GM12878 (cell line): ENCODE measurements around the gene IRF8. TPM values are rescaled to one million over a fixed set of nuclear protein-coding genes. Genes with fewer than 3 reads are reported as not detected.

Experiments
- ATAC-seq: fragments of 200-7000 bp; cut with Tn5 transposase; 3 replicates; pipeline ENCODE4 v1.9.1; 2020; ENCODE audit warnings: mild to moderate bottlenecking, moderate library complexity
- BruUV-seq: library from RNA; stranded (reverse); fragments of 400-500 nt; replicated peaks from 2 replicates; lab custom pipeline; 2021; lab: Mats Ljungman, UMichigan
- CTCF ChIA-PET: fragments of 300-600 bp; sonication (Branson Sonifier 250); formaldehyde crosslinking; extraction: SDS; loops from one replicate; lab custom pipeline; 2021; ENCODE audit warnings: inconsistent platforms; lab: Yijun Ruan, JAX
- POLR2A ChIA-PET: fragments of 350-600 bp; formaldehyde crosslinking; extraction: SDS; loops from one replicate; lab custom pipeline; 2021; ENCODE audit warnings: inconsistent platforms; lab: Charles Lee
- RAD21 ChIA-PET: fragments of 300-600 bp; sonication (Branson Sonifier 250); formaldehyde crosslinking; loops from one replicate; lab custom pipeline; 2023; ENCODE audit warnings: antibody characterized with exemption; ENCODE audit not compliant: unreplicated experiment; lab: Charles Lee
- SMC1A ChIA-PET: fragments of 300-600 bp; sonication (Branson Sonifier 250); formaldehyde crosslinking; loops from one replicate; lab custom pipeline; 2023; ENCODE audit not compliant: unreplicated experiment, uncharacterized antibody; lab: Charles Lee
- DNase-seq: peaks from one replicate; pipeline ENCODE4 v3.0.0-alpha.2; 2011; ENCODE audit warnings: low read depth, low spot score
- FAIRE-seq: peaks from 3 replicates; lab custom pipeline; 2011; peaks lifted over from hg19 to GRCh38; lab: Jason Lieb, UNC
- H2AFZ ChIP-seq: 2 replicates; pipeline ENCODE4 v1.6.0; 2011; ENCODE audit warnings: low read depth, low read length, control low read depth; ENCODE audit not compliant: control insufficient read depth
- H3K27ac ChIP-seq: 2 replicates; pipeline ENCODE4 v1.5.1; 2011; ENCODE audit warnings: control low read depth; ENCODE audit not compliant: control insufficient read depth, insufficient read depth
- H3K27me3 ChIP-seq, 2 experiments: replicated peaks in 1 of 2; 2 replicates each; pipeline versions ENCODE4 v1.6.0 to v1.6.1; 2011; ENCODE audit warnings: low read length in 1 of 2; ENCODE audit not compliant: control insufficient read depth in 2 of 2, insufficient read depth in 2 of 2
- H3K36me3 ChIP-seq, 2 experiments: 2 replicates each; pipeline ENCODE4 v1.5.1; 2011; ENCODE audit warnings: low read length in 1 of 2; ENCODE audit not compliant: control insufficient read depth in 2 of 2, insufficient read depth in 2 of 2
- H3K4me1 ChIP-seq: 2 replicates; pipeline ENCODE4 v1.6.1; 2011; ENCODE audit warnings: mild to moderate bottlenecking, low read length, moderate library complexity, mixed read lengths; ENCODE audit not compliant: control insufficient read depth, insufficient read depth
- H3K4me2 ChIP-seq: 2 replicates; pipeline ENCODE4 v1.6.0; 2011; ENCODE audit warnings: control low read depth; ENCODE audit not compliant: control insufficient read depth, insufficient read depth
- H3K4me3 ChIP-seq: fragments of 200-600 bp; sonication (generic); 2 replicates; pipeline ENCODE4 v1.5.1; 2016
- H3K79me2 ChIP-seq: 2 replicates; pipeline ENCODE4 v1.6.0; 2011; ENCODE audit warnings: low read length; ENCODE audit not compliant: control insufficient read depth, insufficient read depth
- H3K9ac ChIP-seq: 2 replicates; pipeline ENCODE4 v1.8.0; 2011; ENCODE audit warnings: low read length, control low read depth, mixed read lengths; ENCODE audit not compliant: control insufficient read depth, insufficient read depth
- H3K9me3 ChIP-seq: replicated peaks from 3 replicates; pipeline ENCODE4 v1.5.1; 2011; ENCODE audit warnings: mild to moderate bottlenecking, low read length; ENCODE audit not compliant: control insufficient read depth, insufficient read depth
- H4K20me1 ChIP-seq: 2 replicates; pipeline ENCODE4 v1.6.0; 2011; ENCODE audit not compliant: control insufficient read depth, insufficient read depth
- CREM ChIP-seq: IDR thresholded peaks from 2 replicates; pipeline ENCODE4 v1.6.1; 2014; ENCODE audit warnings: antibody characterized with exemption, low read depth
- EED ChIP-seq: sonication (generic); IDR thresholded peaks from 2 replicates; pipeline ENCODE4 v1.6.1; 2016; ENCODE audit warnings: antibody characterized with exemption, low read depth
- FOXM1 ChIP-seq: IDR thresholded peaks from 2 replicates; pipeline ENCODE4 v1.6.1; 2012; ENCODE audit warnings: low read depth, mild to moderate bottlenecking, inconsistent platforms, low read length, moderate library complexity
- IKZF2 ChIP-seq, 2 experiments: fragments of 450-650 bp; IDR thresholded peaks; 2 replicates each; pipeline ENCODE4 v1.6.1; 2017; ENCODE audit warnings: mild to moderate bottlenecking in 2 of 2, moderate library complexity in 2 of 2
- MEF2A ChIP-seq: IDR thresholded peaks from 2 replicates; pipeline ENCODE4 v1.6.1; 2011; ENCODE audit warnings: low read depth, mild to moderate bottlenecking, low read length, moderate library complexity; ENCODE audit not compliant: insufficient read depth
- NFIC ChIP-seq: IDR thresholded peaks from 2 replicates; pipeline ENCODE4 v1.6.1; 2012; ENCODE audit warnings: low read depth, mild to moderate bottlenecking, inconsistent platforms, low read length, moderate library complexity
- POU2F2 ChIP-seq: IDR thresholded peaks from 3 replicates; pipeline ENCODE4 v1.6.1; 2011; ENCODE audit warnings: low read depth, mild to moderate bottlenecking, low read length, borderline replicate concordance
- SIX5 ChIP-seq: IDR thresholded peaks from 2 replicates; pipeline ENCODE4 v1.6.1; 2011; ENCODE audit warnings: mild to moderate bottlenecking, low read depth, low read length, moderate library complexity; ENCODE audit not compliant: severe bottlenecking
- SRF ChIP-seq, 2 experiments: IDR thresholded peaks; 2 replicates each; pipeline ENCODE4 v1.6.1; 2011; ENCODE audit warnings: low read depth in 2 of 2, low read length in 2 of 2, mild to moderate bottlenecking in 1 of 2, moderate library complexity in 1 of 2
- YY1 ChIP-seq: IDR thresholded peaks from 2 replicates; pipeline ENCODE4 v1.6.1; 2011; ENCODE audit warnings: low read depth, mild to moderate bottlenecking, low read length
- WGBS: methylation state at CpG from one replicate; pipeline ENCODE4 v1.1.6; 2016; ENCODE audit warnings: low lambda C conversion rate; ENCODE audit not compliant: insufficient replicate concordance, insufficient coverage; ENCODE audit errors: missing lambda C conversion rate; 5-methylcytosine and 5-hydroxymethylcytosine counted together
- in situ Hi-C: fragments of 300-500 bp; cut with MboI; formaldehyde crosslinking; loops from 9 replicates; pipeline ENCODE4 v1.14.3; 2018; ENCODE audit warnings: mixed read lengths
- intact Hi-C: fragments of 100-400 bp; cut with micrococcal nuclease; formaldehyde crosslinking; loops from one replicate; pipeline ENCODE4 v1.14.2; 2022; ENCODE audit not compliant: unreplicated experiment
- polyA plus RNA-seq, 11 experiments: library from polyadenylated mRNA; depleted of rRNA in 4 of 11; unstranded in 6 of 11; stranded (reverse) in 5 of 11; fragments of >200 nt; fragmentation: Nextera tagmentation in 4 of 11; fragmentation: Illumina TruSeq in 1 of 11; extraction: Ambion mirVana in 4 of 11; extraction: Trizol in 1 of 11; gene quantifications; 1 replicate in 1 of 11; 2 replicates in 10 of 11; pipeline versions ENCODE4 v1.2.1 to v1.2.3, GENCODE V29; 2011 to 2016; ENCODE audit warnings: inconsistent platforms in 2 of 11, missing spikeins in 2 of 11, low read depth in 1 of 11
- total RNA-seq, 4 experiments: library from RNA; depleted of rRNA in 3 of 4; stranded (reverse); fragments of >200 nt in 3 of 4; fragmentation: Illumina TruSeq in 1 of 4; extraction: Trizol in 1 of 4; gene quantifications; 2 replicates each; pipeline versions ENCODE4 v1.2.1 to v1.2.3, GENCODE V29; 2013 to 2021
- TF ChIP-seq, protein P1 (sequence below): IDR thresholded peaks from 2 replicates; pipeline ENCODE4 v1.6.1; 2011; ENCODE audit warnings: mild to moderate bottlenecking, low read depth, low read length, moderate library complexity; ENCODE audit not compliant: insufficient replicate concordance
- TF ChIP-seq, protein P2 (sequence below): fragments of 450-650 bp; IDR thresholded peaks from 2 replicates; pipeline ENCODE4 v1.6.1; 2017; ENCODE audit warnings: low read depth, mild to moderate bottlenecking, moderate library complexity
- TF ChIP-seq, protein P3 (sequence below): fragments of 450-650 bp; IDR thresholded peaks from 2 replicates; pipeline ENCODE4 v1.6.1; 2014; ENCODE audit warnings: mild to moderate bottlenecking

The IRF8 gene
- total and polyA plus RNA-seq, 10 of the 15 experiments (the other 5 are each of a cell fraction or from before 2014, with no cell fraction given), result 17.1 to 237 (median 172) TPM

DNA sequence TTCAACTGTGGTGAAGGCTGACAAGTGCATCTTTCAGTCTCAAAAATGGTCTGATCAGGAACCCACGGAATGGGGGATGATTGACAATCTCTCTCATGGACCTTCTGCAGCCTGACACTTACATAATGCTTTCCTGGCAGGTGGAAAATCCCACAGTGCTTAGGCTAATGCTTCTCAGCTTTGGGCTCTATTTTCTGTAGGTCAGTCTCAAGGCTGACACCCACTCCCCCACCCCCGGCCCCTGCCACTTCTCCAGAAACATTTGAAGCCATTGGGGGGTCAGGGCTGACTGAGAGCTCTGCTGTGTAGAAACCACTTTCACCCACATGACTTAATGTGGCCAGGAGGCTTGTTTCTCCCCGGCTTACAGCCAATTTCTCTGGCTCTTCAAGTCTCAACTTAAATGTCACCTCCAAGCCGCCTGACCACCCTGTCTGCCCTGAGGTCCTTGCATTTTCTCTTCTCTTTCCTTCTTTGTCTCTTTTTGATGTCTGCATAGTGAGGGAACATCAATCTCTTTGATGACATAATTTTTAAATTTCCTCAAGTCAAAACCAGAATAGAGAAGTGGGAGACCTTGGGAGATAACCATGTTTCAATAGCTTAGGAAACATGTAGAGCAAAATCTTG lies 16.7 kb upstream of the IRF8 start (continued):
- TF ChIP-seq, protein P1, sequence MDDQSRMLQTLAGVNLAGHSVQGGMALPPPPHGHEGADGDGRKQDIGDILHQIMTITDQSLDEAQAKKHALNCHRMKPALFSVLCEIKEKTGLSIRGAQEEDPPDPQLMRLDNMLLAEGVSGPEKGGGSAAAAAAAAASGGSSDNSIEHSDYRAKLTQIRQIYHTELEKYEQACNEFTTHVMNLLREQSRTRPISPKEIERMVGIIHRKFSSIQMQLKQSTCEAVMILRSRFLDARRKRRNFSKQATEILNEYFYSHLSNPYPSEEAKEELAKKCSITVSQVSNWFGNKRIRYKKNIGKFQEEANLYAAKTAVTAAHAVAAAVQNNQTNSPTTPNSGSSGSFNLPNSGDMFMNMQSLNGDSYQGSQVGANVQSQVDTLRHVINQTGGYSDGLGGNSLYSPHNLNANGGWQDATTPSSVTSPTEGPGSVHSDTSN, result peak; percentile 46
- TF ChIP-seq, protein P2, sequence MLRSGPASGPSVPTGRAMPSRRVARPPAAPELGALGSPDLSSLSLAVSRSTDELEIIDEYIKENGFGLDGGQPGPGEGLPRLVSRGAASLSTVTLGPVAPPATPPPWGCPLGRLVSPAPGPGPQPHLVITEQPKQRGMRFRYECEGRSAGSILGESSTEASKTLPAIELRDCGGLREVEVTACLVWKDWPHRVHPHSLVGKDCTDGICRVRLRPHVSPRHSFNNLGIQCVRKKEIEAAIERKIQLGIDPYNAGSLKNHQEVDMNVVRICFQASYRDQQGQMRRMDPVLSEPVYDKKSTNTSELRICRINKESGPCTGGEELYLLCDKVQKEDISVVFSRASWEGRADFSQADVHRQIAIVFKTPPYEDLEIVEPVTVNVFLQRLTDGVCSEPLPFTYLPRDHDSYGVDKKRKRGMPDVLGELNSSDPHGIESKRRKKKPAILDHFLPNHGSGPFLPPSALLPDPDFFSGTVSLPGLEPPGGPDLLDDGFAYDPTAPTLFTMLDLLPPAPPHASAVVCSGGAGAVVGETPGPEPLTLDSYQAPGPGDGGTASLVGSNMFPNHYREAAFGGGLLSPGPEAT, result 0 out of 2 replicates have a peak, but pooled peaks have one; percentile 50
- peak; percentile 38; the same call in 1 of the 2 replicates for TF ChIP-seq YY1
- peak; percentile 39; the same call in 1 of the 2 replicates for TF ChIP-seq FOXM1
- TF ChIP-seq NFIC, result peak; percentile 71; the same call in 1 of the 2 replicates
- TF ChIP-seq, all 136 proteins: peak for 34

DNA sequence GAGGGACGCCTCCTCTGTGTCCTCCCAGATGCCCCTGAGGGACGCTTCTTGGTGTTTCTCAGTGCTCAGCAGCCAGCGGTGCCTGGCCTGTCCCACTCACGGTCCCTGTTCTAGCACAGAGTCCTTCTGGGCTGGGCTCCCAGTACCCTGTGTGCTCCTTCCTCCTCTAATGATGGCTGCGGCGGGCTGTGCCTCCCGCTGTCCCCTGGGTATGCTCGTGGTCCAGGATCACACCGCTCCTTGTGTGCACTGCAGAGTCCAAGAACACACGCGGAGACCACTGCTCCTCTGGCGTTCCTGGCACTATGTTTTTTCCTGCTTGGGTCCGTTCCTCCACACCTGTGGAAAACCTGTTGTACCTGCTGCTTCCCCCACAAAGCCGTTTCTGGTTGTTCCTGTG lies 15.1 kb upstream of the IRF8 start:
- ATAC-seq, result no peak
- TF ChIP-seq, protein P3, sequence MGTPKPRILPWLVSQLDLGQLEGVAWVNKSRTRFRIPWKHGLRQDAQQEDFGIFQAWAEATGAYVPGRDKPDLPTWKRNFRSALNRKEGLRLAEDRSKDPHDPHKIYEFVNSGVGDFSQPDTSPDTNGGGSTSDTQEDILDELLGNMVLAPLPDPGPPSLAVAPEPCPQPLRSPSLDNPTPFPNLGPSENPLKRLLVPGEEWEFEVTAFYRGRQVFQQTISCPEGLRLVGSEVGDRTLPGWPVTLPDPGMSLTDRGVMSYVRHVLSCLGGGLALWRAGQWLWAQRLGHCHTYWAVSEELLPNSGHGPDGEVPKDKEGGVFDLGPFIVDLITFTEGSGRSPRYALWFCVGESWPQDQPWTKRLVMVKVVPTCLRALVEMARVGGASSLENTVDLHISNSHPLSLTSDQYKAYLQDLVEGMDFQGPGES, result no peak
- TF ChIP-seq SRF (IDR thresholded peaks at IDR 0.05; ENCODE audit: low read depth in 2 of 2, low read length in 2 of 2), result no peak
- TF ChIP-seq EED, result no peak
- TF ChIP-seq POU2F2, result no peak
- no peak for TF ChIP-seq IKZF2 (IDR thresholded peaks at IDR 0.05)
- no peak for TF ChIP-seq MEF2A
- TF ChIP-seq CREM, result no peak
- no peak for TF ChIP-seq SIX5
- TF ChIP-seq, all 136 proteins: peak for 0
- intact Hi-C loops (no loop called here), in situ Hi-C loops (no loop called here)
- WGBS, result 84% methylated on average over 14 of the region's 14 CpGs
- peaks cover 10% of the 10 kb centered on the region for H3K9me3 ChIP-seq
- H2AFZ ChIP-seq, result no peak overlapping the region
- FAIRE-seq (no peak), DNase-seq (no peak)
- ChIA-PET CTCF (interaction anchor here (1.0 kb wide), 1 partner anchor 18 kb away, joined by 3 read pairs; no protein-coding TSS in a partner anchor), RAD21 (no interaction called here), SMC1A (no interaction called here), POLR2A (no interaction called here)
- no peaks in the 10 kb centered on the region for H3K79me2 ChIP-seq
- no peak overlapping the region for H3K4me3 ChIP-seq
- BruUV-seq, result no TSS peak
- H3K9ac ChIP-seq, result no peak overlapping the region
- H4K20me1 ChIP-seq, result no peaks in the 10 kb centered on the region
- H3K36me3 ChIP-seq, result no peaks in the 10 kb centered on the region
- no peaks in the 10 kb centered on the region; a peak in 1 of 4 replicates for H3K27me3 ChIP-seq
- H3K27ac ChIP-seq, result no peak overlapping the region
- peaks cover 45% of the 10 kb centered on the region for H3K4me1 ChIP-seq
- no peak overlapping the region for H3K4me2 ChIP-seq
